Endothelial cell of umbilical vein (primary cell): ENCODE results near the gene SMARCA4. TPM values are rescaled to one million over a fixed set of nuclear protein-coding genes. Genes with fewer than 3 reads are reported as not detected.

ENCODE experiments used
- BruUV-seq: library from RNA; stranded (reverse); fragments of 400-500 nt; replicated peaks from 2 replicates; lab custom pipeline; 2021; lab: Mats Ljungman, UMichigan
- CTCF ChIA-PET: fragments of 300-600, 350-600 bp; sonication (Branson Sonifier 250); formaldehyde crosslinking; loops from one replicate; lab custom pipeline; 2021; ENCODE audit warnings: antibody characterized with exemption, inconsistent platforms; lab: Charles Lee
- POLR2A ChIA-PET: fragments of 300-600, 350-600 bp; sonication (Branson Sonifier 250); formaldehyde crosslinking; loops from one replicate; lab custom pipeline; 2021; ENCODE audit warnings: antibody characterized with exemption, inconsistent platforms; lab: Charles Lee
- DNase-seq: peaks from one replicate; pipeline ENCODE4 v3.0.0-alpha.2; 2011; ENCODE audit warnings: low read depth, low spot score
- FAIRE-seq: peaks from 2 replicates; lab custom pipeline; 2011; peaks lifted over from hg19 to GRCh38; lab: Jason Lieb, UNC
- H2AFZ ChIP-seq: 2 replicates; pipeline ENCODE4 v1.6.0; 2012; ENCODE audit warnings: low read depth, low read length, control low read depth, inconsistent platforms
- H3K27ac ChIP-seq: 2 replicates; pipeline ENCODE4 v1.5.1; 2011; ENCODE audit warnings: low read depth, mild to moderate bottlenecking, control low read depth, low read length, moderate library complexity; ENCODE audit not compliant: insufficient read depth
- H3K27me3 ChIP-seq, 2 experiments: 2 replicates each; pipeline versions ENCODE4 v1.6.0 to v1.6.1; 2011; ENCODE audit warnings: low read length in 2 of 2, mixed read lengths in 1 of 2; ENCODE audit not compliant: control insufficient read depth in 2 of 2, insufficient read depth in 2 of 2
- H3K36me3 ChIP-seq, 2 experiments: 2 replicates in 1 of 2; 3 replicates in 1 of 2; pipeline ENCODE4 v1.5.1; 2011; ENCODE audit warnings: low read length in 2 of 2, mild to moderate bottlenecking in 1 of 2, moderate library complexity in 1 of 2; ENCODE audit not compliant: control insufficient read depth in 2 of 2, insufficient read depth in 2 of 2; ENCODE audit errors: extremely low read depth in 1 of 2
- H3K4me1 ChIP-seq: 3 replicates; pipeline ENCODE4 v1.5.1; 2011; ENCODE audit warnings: mild to moderate bottlenecking, low read length; ENCODE audit not compliant: control insufficient read depth, insufficient read depth; ENCODE audit errors: extremely low read depth
- H3K4me2 ChIP-seq: 2 replicates; pipeline ENCODE4 v1.6.1; 2011; ENCODE audit warnings: low read length, control low read depth, mixed read lengths; ENCODE audit not compliant: insufficient read depth
- H3K4me3 ChIP-seq, 3 experiments: fragments of 200-600 bp in 1 of 3; sonication (generic), shearing (Covaris generic) in 1 of 3; replicated peaks in 1 of 3; 2 replicates each; pipeline ENCODE4 v1.5.1; 2011 to 2016; ENCODE audit warnings: control low read depth in 3 of 3, low read length in 3 of 3, mild to moderate bottlenecking in 2 of 3, inconsistent platforms in 1 of 3, low read depth in 1 of 3, moderate library complexity in 1 of 3; ENCODE audit not compliant: insufficient read depth in 1 of 3
- H3K79me2 ChIP-seq: 2 replicates; pipeline ENCODE4 v1.6.0; 2012; ENCODE audit warnings: low read length, inconsistent platforms; ENCODE audit not compliant: control insufficient read depth, insufficient read depth
- H3K9ac ChIP-seq: replicated peaks from 2 replicates; pipeline ENCODE3; 2011; ENCODE audit warnings: low read length, control low read depth; ENCODE audit not compliant: insufficient read depth; ENCODE audit errors: extremely low read depth
- H3K9me1 ChIP-seq: replicated peaks from 3 replicates; pipeline ENCODE4 v1.6.0; 2011; ENCODE audit warnings: mild to moderate bottlenecking, low read length; ENCODE audit not compliant: control insufficient read depth, insufficient read depth; ENCODE audit errors: extremely low read depth
- H3K9me3 ChIP-seq: replicated peaks from 2 replicates; pipeline ENCODE4 v1.5.1; 2012; ENCODE audit warnings: low read length, inconsistent platforms; ENCODE audit not compliant: control insufficient read depth, insufficient read depth
- H4K20me1 ChIP-seq: replicated peaks from 2 replicates; pipeline ENCODE3; 2011; ENCODE audit warnings: mild to moderate bottlenecking, low read length; ENCODE audit not compliant: control insufficient read depth, insufficient read depth; ENCODE audit errors: extremely low read depth
- CTCF ChIP-seq, 2 donors: IDR thresholded peaks; 1 replicate in 1 of 2; 2 replicates in 1 of 2; pipeline ENCODE4 v1.5.1; 2011; ENCODE audit warnings: low read length in 2 of 2, mild to moderate bottlenecking in 2 of 2, moderate library complexity in 2 of 2, control low read depth in 1 of 2, inconsistent platforms in 1 of 2, low read depth in 1 of 2; ENCODE audit not compliant: insufficient read depth in 1 of 2; ENCODE audit errors: extremely low read depth in 1 of 2
- EZH2 ChIP-seq: IDR thresholded peaks from 2 replicates; pipeline ENCODE4 v1.6.1; 2012; ENCODE audit warnings: borderline replicate concordance, low read depth, mild to moderate bottlenecking, moderate library complexity, low read length, inconsistent platforms; ENCODE audit not compliant: severe bottlenecking
- FOS ChIP-seq: IDR thresholded peaks from 2 replicates; pipeline ENCODE4 v1.6.1; 2011; ENCODE audit warnings: mild to moderate bottlenecking, low read length, moderate library complexity, borderline replicate concordance; ENCODE audit not compliant: insufficient read depth
- GATA2 ChIP-seq: IDR thresholded peaks from 2 replicates; pipeline ENCODE4 v1.7.0; 2011; ENCODE audit warnings: low read depth, mild to moderate bottlenecking, moderate library complexity, mixed read lengths, low read length; ENCODE audit not compliant: insufficient read length, insufficient read depth
- JUN ChIP-seq: IDR thresholded peaks from 2 replicates; pipeline ENCODE4 v1.6.1; 2011; ENCODE audit warnings: borderline replicate concordance, low read depth; ENCODE audit not compliant: insufficient read length, insufficient read depth
- MAX ChIP-seq: IDR thresholded peaks from 2 replicates; pipeline ENCODE4 v1.6.1; 2011; ENCODE audit not compliant: insufficient read depth, insufficient read length
- MYC ChIP-seq: IDR thresholded peaks from one replicate; pipeline ENCODE4 v1.6.1; 2011; ENCODE audit warnings: mild to moderate bottlenecking, low read depth, low read length
- POLR2A ChIP-seq: IDR thresholded peaks from 2 replicates; pipeline ENCODE4 v1.6.1; 2012; ENCODE audit warnings: low read depth, mild to moderate bottlenecking, control low read depth, low read length
- POLR2AphosphoS5 ChIP-seq: IDR thresholded peaks from 2 replicates; pipeline ENCODE4 v1.6.1; 2012; ENCODE audit warnings: low read depth, mild to moderate bottlenecking, control low read depth, low read length, moderate library complexity; ENCODE audit not compliant: insufficient read depth
- dilution Hi-C: fragments of 300-500 bp; cut with MboI; formaldehyde crosslinking; loops from one replicate; pipeline ENCODE4 v1.15.0; 2019; ENCODE audit warnings: low sequenced_read_pairs; ENCODE audit not compliant: extremely low pct_ligation_motif_present
- intact Hi-C: fragments of 100-400 bp; cut with micrococcal nuclease; formaldehyde crosslinking; loops from one replicate; pipeline ENCODE4 v1.10.0; 2022
- polyA plus RNA-seq, 4 experiments: library from polyadenylated mRNA; depleted of rRNA in 3 of 4; stranded (reverse) in 3 of 4; unstranded in 1 of 4; fragments of >200 nt; gene quantifications; 2 replicates each; pipeline versions ENCODE4 v1.2.1 to v1.2.3, GENCODE V29; 2011 to 2012; ENCODE audit warnings: missing spikeins in 1 of 4
- total RNA-seq: library from RNA; stranded (reverse); gene quantifications from 2 replicates; pipeline ENCODE4 v1.2.3, GENCODE V29; 2021

The SMARCA4 gene
- total and polyA plus RNA-seq, 2 donors (not counting 3 experiments of a cell fraction or from before 2014, with no cell fraction given): 65.0 to 177 TPM

GRCh38 chr19:10916602-10917001 lies 44.2 kb upstream of the SMARCA4 start:
- Histone ChIP-seq H3K4me3 (no peak overlapping the region), H3K4me2 (no peak overlapping the region), H3K36me3 (peaks cover 0 to 41% of the 10 kb centered on the region in 2 experiments), H2AFZ (no peak overlapping the region), H3K27ac (no peak overlapping the region), H4K20me1 (no peaks in the 10 kb centered on the region), H3K4me1 (no peaks in the 10 kb centered on the region), H3K9me3 (no peaks in the 10 kb centered on the region), H3K27me3 (no peaks in the 10 kb centered on the region), H3K9me1 (no peaks in the 10 kb centered on the region), H3K9ac (no peak overlapping the region), H3K79me2 (no peaks in the 10 kb centered on the region)
- ChIA-PET POLR2A (no interaction called here), CTCF (interaction anchor here (0.7 to 1.8 kb wide), 3 partner anchors 18 to 46 kb away, joined by 3 to 6 read pairs (median 4); partner anchors contain the start of gene CARM1)
- FAIRE-seq: no peak
- no peak for TF ChIP-seq MAX
- TF ChIP-seq CTCF (IDR thresholded peaks at IDR 0.05; ENCODE audit: extremely low read depth in 1 of 2, insufficient read depth in 1 of 2, low read depth in 1 of 2, low read length in 2 of 2): no peak
- intact Hi-C loops: no loop called here
- dilution Hi-C loops: loop anchor here (10.0 kb wide), 1 partner anchor 108 kb away; no protein-coding TSS in a partner anchor
- DNase-seq: no peak
- no TSS peak for BruUV-seq

GRCh38 chr19:10918359-10918758 lies 42.5 kb upstream of the SMARCA4 start:
- BruUV-seq: no TSS peak
- POLR2A ChIA-PET: no interaction called here
- Histone ChIP-seq H3K9ac (no peak overlapping the region), H4K20me1 (no peaks in the 10 kb centered on the region), H3K4me3 (no peak overlapping the region), H3K4me1 (no peaks in the 10 kb centered on the region), H2AFZ (no peak overlapping the region), H3K4me2 (no peak overlapping the region), H3K9me1 (no peaks in the 10 kb centered on the region), H3K27me3 (no peaks in the 10 kb centered on the region), H3K9me3 (no peaks in the 10 kb centered on the region), H3K27ac (no peak overlapping the region), H3K79me2 (no peaks in the 10 kb centered on the region), H3K36me3 (peaks cover 0 to 43% of the 10 kb centered on the region in 2 experiments)
- CTCF ChIA-PET: interaction anchor here (1.8 kb wide), 1 partner anchor 47 kb away, joined by 6 read pairs; the partner anchor contains the start of gene CARM1
- no peak for DNase-seq
- intact Hi-C loops: no loop called here
- FAIRE-seq: no peak
- TF ChIP-seq POLR2A: no peak
- no peak for TF ChIP-seq FOS
- TF ChIP-seq GATA2: no peak
- TF ChIP-seq POLR2AphosphoS5: no peak
- no peak for TF ChIP-seq EZH2
- TF ChIP-seq MAX: no peak
- no peak for TF ChIP-seq CTCF (IDR thresholded peaks at IDR 0.05; ENCODE audit: extremely low read depth in 1 of 2, insufficient read depth in 1 of 2, low read depth in 1 of 2, low read length in 2 of 2)
- TF ChIP-seq JUN: no peak
- TF ChIP-seq MYC: no peak
- dilution Hi-C loops: loop anchor here (10.0 kb wide), 1 partner anchor 106 kb away; no protein-coding TSS in a partner anchor
